Measurements from ENCODE around the gene DDX10. TPM values are rescaled to one million over a fixed set of nuclear protein-coding genes. Genes with fewer than 3 reads are reported as not detected.

DDX10 gene
- total RNA-seq, 2 donors from 2014 or later: 12.6 to 17.6 TPM

GRCh38 chr11:108870373-108871020 is 205.6 kb downstream of the DDX10 start:
- H3K9ac ChIP-seq (ENCODE audit: low read depth in 2 of 2, low read length in 2 of 2): no peak overlapping the region
- no peaks in the 10 kb centered on the region for H3K36me3 ChIP-seq
- TF ChIP-seq CTCF (IDR thresholded peaks at IDR 0.05): no peak
- H3K4me3 ChIP-seq: no peak overlapping the region
- no peaks in the 10 kb centered on the region for H3K9me3 ChIP-seq
- intact Hi-C loops (cut with DNase I): no loop called here
- no peak overlapping the region for H3K27ac ChIP-seq
- no peak for DNase-seq
- H3K27me3 ChIP-seq: no peaks in the 10 kb centered on the region
- H3K4me1 ChIP-seq: no peaks in the 10 kb centered on the region

GRCh38 chr11:108871152-108871551 is 206.3 kb downstream of the DDX10 start:
- DNase-seq: no peak
- no peak for TF ChIP-seq CTCF (IDR thresholded peaks at IDR 0.05)
- intact Hi-C loops (cut with DNase I): no loop called here
- Histone ChIP-seq H3K4me1 (no peaks in the 10 kb centered on the region), H3K27ac (no peak overlapping the region), H3K27me3 (no peaks in the 10 kb centered on the region), H3K9ac (ENCODE audit: low read depth in 2 of 2, low read length in 2 of 2) (no peak overlapping the region), H3K36me3 (no peaks in the 10 kb centered on the region), H3K4me3 (no peak overlapping the region), H3K9me3 (no peaks in the 10 kb centered on the region)

- H3K4me1 ChIP-seq: no peaks in the 10 kb centered on the region
- no peak overlapping the region for H3K27ac ChIP-seq
- H3K36me3 ChIP-seq: no peaks in the 10 kb centered on the region
- DNase-seq: no peak
- H3K4me3 ChIP-seq: no peak overlapping the region
- H3K27me3 ChIP-seq: no peaks in the 10 kb centered on the region
- H3K9me3 ChIP-seq: no peaks in the 10 kb centered on the region
- intact Hi-C loops (cut with DNase I): no loop called here
- no peak overlapping the region for H3K9ac ChIP-seq (ENCODE audit: low read depth in 2 of 2, low read length in 2 of 2)
- no peak for TF ChIP-seq CTCF (IDR thresholded peaks at IDR 0.05)
Measured at GRCh38 chr11:108871867-108872266, 207.0 kb downstream of the DDX10 start.

- no peak for DNase-seq
- Histone ChIP-seq H3K4me3 (no peak overlapping the region), H3K27ac (no peak overlapping the region), H3K4me1 (no peaks in the 10 kb centered on the region), H3K9me3 (no peaks in the 10 kb centered on the region), H3K27me3 (no peaks in the 10 kb centered on the region), H3K9ac (ENCODE audit: low read depth in 2 of 2, low read length in 2 of 2) (no peak overlapping the region), H3K36me3 (no peaks in the 10 kb centered on the region)
- no peak for TF ChIP-seq CTCF (IDR thresholded peaks at IDR 0.05)
- intact Hi-C loops (cut with DNase I): no loop called here
Measured at GRCh38 chr11:108872781-108873291, 208.0 kb downstream of the DDX10 start.

- Histone ChIP-seq H3K9me3 (no peaks in the 10 kb centered on the region), H3K9ac (ENCODE audit: low read depth in 2 of 2, low read length in 2 of 2) (no peak overlapping the region), H3K27ac (no peak overlapping the region), H3K4me1 (no peaks in the 10 kb centered on the region), H3K36me3 (no peaks in the 10 kb centered on the region), H3K4me3 (no peak overlapping the region), H3K27me3 (no peaks in the 10 kb centered on the region)
- intact Hi-C loops (cut with DNase I): no loop called here
- no peak for TF ChIP-seq CTCF (IDR thresholded peaks at IDR 0.05)
- no peak for DNase-seq
Measured at GRCh38 chr11:108873310-108873709, 208.4 kb downstream of the DDX10 start.

All from colonic mucosa (tissue), 4 donors.